ENCODE measurements around the gene EHD4. TPM values are rescaled to one million over a fixed set of nuclear protein-coding genes. Genes with fewer than 3 reads are reported as not detected.

The EHD4 gene
- total RNA-seq, 1 donor from 2014 or later = 64.9 TPM

GRCh38 chr15:41930867-41931222 lies 41.5 kb downstream of the EHD4 start:
- peaks cover 23% of the 10 kb centered on the region for H3K27me3 Mint-ChIP-seq (ENCODE audit: unreplicated experiment)
- no peak overlapping the region for H3K27ac Mint-ChIP-seq (ENCODE audit: unreplicated experiment)
- no peak for TF ChIP-seq CTCF (IDR thresholded peaks at IDR 0.05; ENCODE audit: unreplicated experiment)
- H3K9me3 Mint-ChIP-seq (ENCODE audit: unreplicated experiment) = no peaks in the 10 kb centered on the region
- H3K4me1 Mint-ChIP-seq (ENCODE audit: unreplicated experiment) = peaks cover 69% of the 10 kb centered on the region
- H3K4me3 Mint-ChIP-seq (ENCODE audit: unreplicated experiment) = no peak overlapping the region
- no peak for DNase-seq (ENCODE audit: low spot score)
- peaks cover 35% of the 10 kb centered on the region for H3K36me3 Mint-ChIP-seq (ENCODE audit: low read depth, unreplicated experiment)

GRCh38 chr15:41930221-41930866 lies 42.0 kb downstream of the EHD4 start:
- Mint-ChIP-seq H3K36me3 (ENCODE audit: low read depth, unreplicated experiment) (peaks cover 35% of the 10 kb centered on the region), H3K27me3 (ENCODE audit: unreplicated experiment) (peaks cover 21% of the 10 kb centered on the region), H3K4me1 (ENCODE audit: unreplicated experiment) (peaks cover 69% of the 10 kb centered on the region), H3K9me3 (ENCODE audit: unreplicated experiment) (no peaks in the 10 kb centered on the region), H3K4me3 (ENCODE audit: unreplicated experiment) (no peak overlapping the region), H3K27ac (ENCODE audit: unreplicated experiment) (no peak overlapping the region)
- no peak for DNase-seq (ENCODE audit: low spot score)
- no peak for TF ChIP-seq CTCF (IDR thresholded peaks at IDR 0.05; ENCODE audit: unreplicated experiment)

GRCh38 chr15:41928637-41929620 lies 43.4 kb downstream of the EHD4 start:
- no peak overlapping the region for H3K27ac Mint-ChIP-seq (ENCODE audit: unreplicated experiment)
- no peak for TF ChIP-seq CTCF (IDR thresholded peaks at IDR 0.05; ENCODE audit: unreplicated experiment)
- no peak overlapping the region for H3K4me3 Mint-ChIP-seq (ENCODE audit: unreplicated experiment)
- no peaks in the 10 kb centered on the region for H3K9me3 Mint-ChIP-seq (ENCODE audit: unreplicated experiment)
- H3K4me1 Mint-ChIP-seq (ENCODE audit: unreplicated experiment) = peaks cover 65% of the 10 kb centered on the region
- no peak for DNase-seq (ENCODE audit: low spot score)
- H3K36me3 Mint-ChIP-seq (ENCODE audit: low read depth, unreplicated experiment) = peaks cover 33% of the 10 kb centered on the region
- H3K27me3 Mint-ChIP-seq (ENCODE audit: unreplicated experiment) = peaks cover 15% of the 10 kb centered on the region

GRCh38 chr15:41928100-41928499 lies 44.3 kb downstream of the EHD4 start:
- DNase-seq (ENCODE audit: low spot score) = no peak
- H3K4me1 Mint-ChIP-seq (ENCODE audit: unreplicated experiment) = peaks cover 62% of the 10 kb centered on the region
- peaks cover 40% of the 10 kb centered on the region for H3K36me3 Mint-ChIP-seq (ENCODE audit: low read depth, unreplicated experiment)
- H3K4me3 Mint-ChIP-seq (ENCODE audit: unreplicated experiment) = no peak overlapping the region
- H3K27me3 Mint-ChIP-seq (ENCODE audit: unreplicated experiment) = peaks cover 10% of the 10 kb centered on the region
- no peaks in the 10 kb centered on the region for H3K9me3 Mint-ChIP-seq (ENCODE audit: unreplicated experiment)
- TF ChIP-seq CTCF (IDR thresholded peaks at IDR 0.05; ENCODE audit: unreplicated experiment) = no peak
- peak overlapping the region; percentile 55 for H3K27ac Mint-ChIP-seq (ENCODE audit: unreplicated experiment)

- Mint-ChIP-seq H3K27me3 (ENCODE audit: unreplicated experiment) (peaks cover 9% of the 10 kb centered on the region), H3K36me3 (ENCODE audit: low read depth, unreplicated experiment) (peaks cover 40% of the 10 kb centered on the region), H3K4me1 (ENCODE audit: unreplicated experiment) (peaks cover 61% of the 10 kb centered on the region), H3K4me3 (ENCODE audit: unreplicated experiment) (no peak overlapping the region), H3K9me3 (ENCODE audit: unreplicated experiment) (no peaks in the 10 kb centered on the region), H3K27ac (ENCODE audit: unreplicated experiment) (peak overlapping the region; percentile 55)
- TF ChIP-seq CTCF (IDR thresholded peaks at IDR 0.05; ENCODE audit: unreplicated experiment) = no peak
- no peak for DNase-seq (ENCODE audit: low spot score)
Measured at GRCh38 chr15:41927536-41927935, 44.8 kb downstream of the EHD4 start.
